HG03469 (cell line): Measurements from ENCODE around the gene PTPRN2.

Source experiments
- ATAC-seq: cut with Tn5 transposase; IDR thresholded peaks from one replicate; pipeline ENCODE4 v1.9.1; 2021; ENCODE audit warnings: mild to moderate bottlenecking, moderate library complexity, moderate number of reproducible peaks; ENCODE audit not compliant: unreplicated experiment

The PTPRN2 gene

GRCh38 chr7:157805713-157806112, 781.9 kb downstream of the PTPRN2 start:
- ATAC-seq: no peak

DNA sequence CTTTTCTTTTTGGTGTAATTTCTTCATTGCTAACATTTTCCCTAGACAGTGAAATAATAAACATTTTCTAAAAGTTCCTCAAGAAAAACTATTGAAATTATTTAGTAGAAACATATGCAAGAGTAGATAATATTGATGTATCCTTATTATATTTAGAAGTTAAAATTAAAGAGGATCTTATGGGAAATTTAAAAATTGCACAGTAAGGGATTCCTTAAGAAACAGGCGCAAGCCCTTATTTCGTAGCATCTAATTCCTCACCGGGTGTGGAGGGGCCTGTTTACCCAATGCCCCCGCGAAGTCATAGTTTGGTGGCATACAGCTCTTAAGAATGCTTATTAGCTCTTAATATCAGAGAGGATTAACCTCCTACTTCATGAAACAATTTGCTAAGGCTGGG, 783.7 kb downstream of the PTPRN2 start:
- no peak for ATAC-seq

- ATAC-seq: no peak
Measured at GRCh38 chr7:157801971-157802675, 785.5 kb downstream of the PTPRN2 start.

DNA sequence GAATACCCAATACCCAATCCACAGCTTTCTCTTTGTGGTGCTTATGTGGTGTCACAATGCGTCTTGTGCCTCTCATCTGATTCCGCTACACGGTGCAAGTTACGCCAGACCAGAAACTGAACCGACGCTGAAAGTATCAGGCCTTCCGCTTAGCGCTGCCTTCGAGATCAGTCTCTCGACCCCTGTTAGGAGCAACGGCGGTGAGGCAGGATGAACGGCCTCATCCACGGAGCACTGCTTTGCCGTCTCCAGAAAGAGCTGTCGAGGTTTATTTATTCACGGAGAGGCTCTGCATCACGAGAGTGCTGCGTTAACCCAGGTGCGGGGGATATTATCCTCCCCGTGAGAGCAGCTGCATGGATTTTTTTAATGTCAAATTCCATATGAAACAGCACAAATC, 786.5 kb downstream of the PTPRN2 start:
- ATAC-seq: no peak

DNA sequence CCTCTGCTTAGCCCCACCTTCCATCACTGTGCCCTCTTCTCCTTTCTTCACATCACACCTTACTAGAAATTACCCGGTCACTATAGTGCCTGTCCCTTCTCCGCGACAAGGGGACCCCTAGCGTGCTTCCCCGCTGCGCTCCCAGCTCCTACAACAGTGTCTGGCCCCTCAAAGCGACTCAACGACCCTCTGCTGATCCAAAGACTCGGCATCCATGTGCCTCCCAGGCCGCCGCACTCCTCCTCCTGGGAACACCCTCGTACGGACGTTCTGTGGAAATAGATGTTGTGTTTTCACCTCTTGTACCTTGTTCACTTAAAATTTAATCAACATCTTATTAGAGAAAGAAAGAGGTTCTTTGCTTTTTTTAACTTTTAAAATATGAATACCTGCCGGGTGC, 787.3 kb downstream of the PTPRN2 start:
- no peak for ATAC-seq

DNA sequence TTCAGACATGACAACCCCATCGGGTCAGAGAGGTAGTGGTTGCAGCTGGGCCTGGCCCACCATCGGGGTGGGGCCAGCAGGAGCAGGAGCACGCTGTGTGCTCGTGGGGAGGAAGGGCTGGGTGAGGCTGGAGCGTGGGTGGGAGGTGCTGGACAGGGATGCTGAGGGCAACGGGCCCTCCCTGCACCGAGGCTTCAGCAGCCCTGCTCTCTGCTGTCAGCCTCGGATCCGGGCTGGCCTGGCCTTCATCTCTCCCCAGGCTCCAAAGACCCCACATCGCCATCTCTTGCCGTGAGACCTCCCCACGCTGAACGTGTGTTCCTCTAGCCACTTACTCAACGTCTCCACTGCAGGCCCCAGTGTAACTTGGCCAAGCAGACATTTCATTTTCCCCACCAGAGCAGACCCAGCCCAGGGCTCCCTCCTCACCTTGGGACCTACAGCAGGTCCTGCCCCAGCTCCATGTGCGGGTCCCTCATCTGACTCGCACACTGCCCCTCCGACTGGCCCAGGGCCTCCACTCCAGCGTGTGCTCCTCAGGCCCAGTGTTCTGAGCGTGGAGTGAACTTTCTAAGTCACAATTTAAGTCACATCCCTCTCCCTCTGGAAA, 788.4 kb downstream of the PTPRN2 start:
- no peak for ATAC-seq

GRCh38 chr7:157797361-157797760, 790.3 kb downstream of the PTPRN2 start:
- ATAC-seq: no peak

GRCh38 chr7:157796846-157797245, 790.8 kb downstream of the PTPRN2 start:
- ATAC-seq: no peak

GRCh38 chr7:157795643-157796042, 792.0 kb downstream of the PTPRN2 start:
- ATAC-seq: no peak

GRCh38 chr7:157795199-157795598, 792.4 kb downstream of the PTPRN2 start:
- ATAC-seq: no peak

GRCh38 chr7:157794746-157795065, 792.9 kb downstream of the PTPRN2 start:
- ATAC-seq: no peak

DNA sequence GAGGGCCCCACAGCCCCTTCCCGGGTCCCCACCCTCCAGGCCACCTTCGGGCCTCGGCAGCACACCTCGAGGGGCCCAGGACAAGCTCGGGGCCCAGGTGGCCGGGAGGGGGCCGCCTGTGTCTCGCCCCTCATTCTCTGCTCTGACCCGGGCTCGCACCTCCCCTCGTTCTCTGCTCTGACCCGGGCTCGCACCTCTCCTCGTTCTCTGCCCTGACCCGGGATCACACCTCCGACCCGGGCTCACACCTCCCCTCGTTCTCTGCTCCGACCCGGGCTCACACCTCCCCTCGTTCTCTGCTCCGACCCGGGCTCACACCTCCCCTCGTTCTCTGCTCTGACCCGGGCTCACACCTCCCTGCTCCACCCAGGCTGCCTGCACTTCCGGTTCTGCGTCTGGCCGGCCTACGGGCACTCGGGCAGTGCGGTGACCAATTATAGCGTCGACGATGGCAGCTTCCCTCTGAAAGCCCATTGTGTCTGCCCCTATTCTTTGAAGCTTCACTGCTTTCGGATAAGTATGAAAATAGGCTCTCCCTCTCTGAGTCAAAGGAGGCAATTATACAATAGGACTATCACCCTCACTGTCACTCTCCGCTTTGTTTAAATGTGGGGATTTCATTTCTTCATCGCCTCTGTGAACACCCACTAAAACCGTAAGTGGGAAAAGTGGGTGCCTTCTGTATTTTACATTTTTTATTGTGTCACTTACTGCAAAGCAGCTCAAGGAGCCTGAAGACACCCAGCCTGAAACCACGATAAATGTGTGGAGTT, 793.5 kb downstream of the PTPRN2 start:
- ATAC-seq: no peak

- no peak for ATAC-seq
Measured at GRCh38 chr7:157793087-157793353, 794.6 kb downstream of the PTPRN2 start.

- ATAC-seq: no peak
Measured at GRCh38 chr7:157792241-157793086, 795.2 kb downstream of the PTPRN2 start.

DNA sequence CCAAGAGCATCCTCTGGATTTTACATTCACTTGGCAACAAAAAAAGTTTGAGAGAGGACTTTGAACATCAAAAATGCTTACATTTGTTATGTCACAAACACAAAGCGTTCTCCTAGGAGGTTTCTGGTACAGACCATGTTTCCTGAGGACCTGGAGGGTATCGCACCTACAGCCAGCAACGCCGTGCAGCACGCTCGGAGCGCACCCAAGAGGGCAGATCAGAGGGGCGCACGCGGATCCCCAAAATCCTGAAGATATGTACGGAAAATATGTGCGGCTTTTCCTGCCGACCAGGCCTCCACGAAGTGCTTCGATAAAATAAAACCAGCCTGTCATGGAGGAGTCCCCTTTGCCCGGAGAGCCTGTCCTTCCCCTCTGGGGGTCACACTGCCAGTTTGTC, 796.0 kb downstream of the PTPRN2 start:
- ATAC-seq: no peak

GRCh38 chr7:157791261-157791660, 796.4 kb downstream of the PTPRN2 start:
- no peak for ATAC-seq

DNA sequence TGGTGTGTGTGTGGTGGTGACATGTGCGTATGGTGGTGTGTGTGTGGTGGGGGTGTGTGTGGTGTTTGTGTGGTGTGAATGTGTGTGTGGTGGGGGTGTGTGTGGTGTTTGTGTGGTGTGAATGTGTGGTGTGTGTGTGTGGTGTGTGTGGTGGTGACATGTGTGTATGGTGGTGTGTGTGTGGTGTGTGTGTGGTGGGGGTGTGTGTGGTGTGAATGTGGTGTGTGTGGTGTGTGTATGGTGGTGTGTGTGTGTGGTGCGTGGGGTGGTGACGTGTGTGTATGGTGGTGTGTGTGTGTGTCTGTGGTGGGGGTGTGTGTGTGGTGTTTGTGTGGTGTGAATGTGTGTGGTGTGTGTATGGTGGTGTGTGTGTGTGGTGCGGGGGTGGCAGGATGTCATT, 797.7 kb downstream of the PTPRN2 start:
- no peak for ATAC-seq

DNA sequence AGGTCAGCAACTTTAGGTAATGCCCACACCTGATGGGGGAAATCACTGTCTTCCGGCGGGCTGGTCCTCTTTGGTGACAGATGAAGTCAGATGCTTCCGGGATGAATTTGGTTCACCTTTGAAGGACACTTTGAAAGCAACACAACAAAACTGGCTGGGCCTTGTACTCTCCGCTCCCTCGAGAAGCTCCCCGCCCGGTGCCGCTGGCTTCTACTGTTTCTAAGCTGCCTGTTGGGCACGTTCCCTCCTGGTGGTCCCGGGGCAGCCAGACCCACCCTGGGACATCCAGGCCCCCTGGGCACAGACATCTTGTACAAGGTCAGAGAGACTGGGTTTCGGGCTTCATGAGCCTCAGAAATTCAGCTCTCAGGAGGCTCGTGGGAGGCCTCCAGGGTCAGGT, 798.5 kb downstream of the PTPRN2 start:
- no peak for ATAC-seq

GRCh38 chr7:157788573-157788972, 799.0 kb downstream of the PTPRN2 start:
- no peak for ATAC-seq

DNA sequence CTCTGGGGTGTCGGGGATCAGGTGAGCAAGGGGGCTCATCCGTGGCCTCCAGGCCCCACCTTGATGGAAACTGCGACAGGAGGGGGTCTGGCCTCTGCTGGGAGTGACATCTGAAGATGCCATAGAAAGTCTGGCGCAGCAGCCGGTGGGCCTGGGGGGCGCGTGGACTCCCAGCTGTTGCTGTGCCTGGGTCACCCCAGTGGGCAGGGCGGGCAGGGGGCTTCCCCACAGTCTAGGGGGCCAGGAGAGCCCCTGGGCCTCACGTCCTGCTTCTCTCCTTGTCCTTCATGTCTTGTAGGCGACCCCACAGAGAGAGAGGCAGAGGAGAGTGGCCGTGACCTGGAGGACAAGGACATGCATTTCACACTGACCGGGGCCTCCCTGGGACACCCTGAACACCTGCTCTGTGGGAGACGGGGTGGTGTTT, 800.3 kb downstream of the PTPRN2 start:
- ATAC-seq: no peak
